Liver (tissue), 3 donors: ENCODE measurements around the gene STOML3.

ENCODE experiments used
- CTCF ChIP-seq: fragments of 150-350 bp; IDR thresholded peaks from 2 replicates; pipeline ENCODE4 v1.5.1; 2017; ENCODE audit warnings: improper control_type of control experiment, low read depth, low read length; ENCODE audit not compliant: missing input control
- EGR1 ChIP-seq, 2 donors: IDR thresholded peaks; 2 replicates each; pipeline ENCODE4 v1.6.1; 2016 to 2018; ENCODE audit warnings: antibody characterized with exemption in 2 of 2, low read depth in 2 of 2
- FOXA1 ChIP-seq: IDR thresholded peaks from 2 replicates; pipeline ENCODE4 v1.6.1; 2016; ENCODE audit warnings: antibody characterized with exemption
- GABPA ChIP-seq, 2 donors: IDR thresholded peaks in 1 of 2; conservative IDR thresholded peaks in 1 of 2; 2 replicates each; pipeline ENCODE4 v1.6.1; 2016; ENCODE audit warnings: antibody characterized with exemption in 2 of 2, mild to moderate bottlenecking in 1 of 2, moderate library complexity in 1 of 2
- JUND ChIP-seq, 2 donors: IDR thresholded peaks; 2 replicates each; pipeline ENCODE4 v1.6.1; 2016; ENCODE audit warnings: antibody characterized with exemption in 2 of 2
- MAX ChIP-seq: IDR thresholded peaks from 2 replicates; pipeline ENCODE4 v1.6.1; 2016; ENCODE audit warnings: antibody characterized with exemption
- RAD21 ChIP-seq, 2 donors: IDR thresholded peaks; 2 replicates each; pipeline ENCODE4 v1.6.1; 2016; ENCODE audit warnings: antibody characterized with exemption in 2 of 2, mild to moderate bottlenecking in 2 of 2
- TAF1 ChIP-seq: conservative IDR thresholded peaks from 2 replicates; pipeline ENCODE4 v1.6.1; 2016; ENCODE audit warnings: antibody characterized with exemption, mild to moderate bottlenecking
- ZBTB33 ChIP-seq: IDR thresholded peaks from 2 replicates; pipeline ENCODE4 v1.6.1; 2016; ENCODE audit warnings: antibody characterized with exemption
- donor health status: healthy.
- donor health status: healthy.

- TF ChIP-seq CTCF (no peak), RAD21 (IDR thresholded peaks at IDR 0.05) (no peak), TAF1 (no peak), JUND (IDR thresholded peaks at IDR 0.05) (no peak), GABPA (IDR thresholded peaks at IDR 0.05 in 1 of 2, conservative IDR thresholded peaks at IDR 0.05 in 1 of 2) (no peak), ZBTB33 (no peak), EGR1 (IDR thresholded peaks at IDR 0.05; ENCODE audit: low read depth in 2 of 2) (no peak), FOXA1 (no peak), MAX (no peak)
Observed at GRCh38 chr13:38941353-38941945, 49.2 kb downstream of the STOML3 start.
